Tibial artery (tissue), 4 donors: ENCODE measurements around the gene IL17RA.

Source experiments
- DNase-seq, 2 donors: peaks; one replicate each; pipeline ENCODE4 v3.0.0-alpha.2; 2019
- H3K27ac ChIP-seq, 2 donors: fragments of 200-600 bp; sonication (generic) in 1 of 2; 1 replicate in 1 of 2; 2 replicates in 1 of 2; pipeline ENCODE4 v1.5.1; 2018 to 2019; ENCODE audit warnings: mild to moderate bottlenecking in 1 of 2
- H3K27me3 ChIP-seq, 2 donors: fragments of 200-600 bp; sonication (generic) in 1 of 2; one replicate each; pipeline versions ENCODE4 v1.5.1 to v1.6.0; 2016 to 2019
- H3K36me3 ChIP-seq, 3 donors: fragments of 200-600 bp; sonication (generic) in 2 of 3; one replicate each; pipeline ENCODE4 v1.5.1; 2016 to 2019; ENCODE audit warnings: mild to moderate bottlenecking in 2 of 3
- H3K4me1 ChIP-seq, 4 donors: fragments of 200-600 bp; sonication (generic) in 2 of 4; 1 replicate in 3 of 4; 2 replicates in 1 of 4; pipeline ENCODE4 v1.5.1; 2016 to 2019
- H3K4me3 ChIP-seq, 2 donors: fragments of 200-600 bp; sonication (generic) in 1 of 2; 1 replicate in 1 of 2; 2 replicates in 1 of 2; pipeline ENCODE4 v1.5.1; 2018 to 2019; ENCODE audit warnings: mild to moderate bottlenecking in 2 of 2
- H3K9me3 ChIP-seq, 3 donors: fragments of 200-600 bp; sonication (generic) in 1 of 3; one replicate each; pipeline ENCODE4 v1.5.1; 2016 to 2019
- CTCF ChIP-seq, 2 experiments: fragments of 200-600 bp in 1 of 2; fragments of 450-650 bp in 1 of 2; IDR thresholded peaks; one replicate each; pipeline ENCODE4 v1.5.1; 2017 to 2019; ENCODE audit warnings: antibody characterized with exemption in 2 of 2, mild to moderate bottlenecking in 1 of 2, moderate library complexity in 1 of 2
- intact Hi-C: fragments of 100-400 bp; cut with DNase I; formaldehyde crosslinking; loops from one replicate; pipeline ENCODE4 v1.15.0; 2023; ENCODE audit warnings: low total_unique reads

IL17RA gene

GRCh38 chr22:17138513-17138912 is 53.7 kb downstream of the IL17RA start:
- Histone ChIP-seq H3K36me3 (peaks cover 36 to 78% (median 55%) of the 10 kb centered on the region in 3 donors), H3K27ac (no peak overlapping the region), H3K4me1 (no peaks in the 10 kb centered on the region), H3K9me3 (no peaks in the 10 kb centered on the region), H3K27me3 (no peaks in the 10 kb centered on the region), H3K4me3 (no peak overlapping the region)
- intact Hi-C loops, result no loop called here
- TF ChIP-seq CTCF (IDR thresholded peaks at IDR 0.05), result no peak
- peak in 1 of 2 donors; percentile 35 for DNase-seq

GRCh38 chr22:17140022-17140421 is 55.2 kb downstream of the IL17RA start:
- Histone ChIP-seq H3K9me3 (no peaks in the 10 kb centered on the region), H3K27ac (no peak overlapping the region), H3K27me3 (no peaks in the 10 kb centered on the region), H3K4me3 (no peak overlapping the region), H3K4me1 (no peaks in the 10 kb centered on the region), H3K36me3 (peaks cover 37 to 93% (median 64%) of the 10 kb centered on the region in 3 donors)
- TF ChIP-seq CTCF (IDR thresholded peaks at IDR 0.05), result no peak
- intact Hi-C loops, result no loop called here
- peak in 1 of 2 donors; percentile 16 for DNase-seq

- Histone ChIP-seq H3K36me3 (peaks cover 37 to 95% (median 72%) of the 10 kb centered on the region in 3 donors), H3K4me3 (no peak overlapping the region), H3K27me3 (no peaks in the 10 kb centered on the region), H3K9me3 (no peaks in the 10 kb centered on the region), H3K4me1 (no peaks in the 10 kb centered on the region), H3K27ac (no peak overlapping the region)
- peak in 1 of 2 donors; percentile 46 for DNase-seq
- intact Hi-C loops, result no loop called here
- no peak for TF ChIP-seq CTCF (IDR thresholded peaks at IDR 0.05)
These were observed 56.3 kb downstream of the IL17RA start for GRCh38 chr22:17140826-17141766.

- H3K36me3 ChIP-seq, result peaks cover 30 to 89% (median 66%) of the 10 kb centered on the region in 3 donors
- no peak overlapping the region for H3K4me3 ChIP-seq
- no peaks in the 10 kb centered on the region for H3K9me3 ChIP-seq
- intact Hi-C loops, result no loop called here
- H3K27me3 ChIP-seq, result no peaks in the 10 kb centered on the region
- no peak for TF ChIP-seq CTCF (IDR thresholded peaks at IDR 0.05)
- DNase-seq, result peak in 1 of 2 donors; percentile 38
- H3K4me1 ChIP-seq, result no peaks in the 10 kb centered on the region
- no peak overlapping the region for H3K27ac ChIP-seq
These were observed 58.3 kb downstream of the IL17RA start for GRCh38 chr22:17143101-17143500.

DNA sequence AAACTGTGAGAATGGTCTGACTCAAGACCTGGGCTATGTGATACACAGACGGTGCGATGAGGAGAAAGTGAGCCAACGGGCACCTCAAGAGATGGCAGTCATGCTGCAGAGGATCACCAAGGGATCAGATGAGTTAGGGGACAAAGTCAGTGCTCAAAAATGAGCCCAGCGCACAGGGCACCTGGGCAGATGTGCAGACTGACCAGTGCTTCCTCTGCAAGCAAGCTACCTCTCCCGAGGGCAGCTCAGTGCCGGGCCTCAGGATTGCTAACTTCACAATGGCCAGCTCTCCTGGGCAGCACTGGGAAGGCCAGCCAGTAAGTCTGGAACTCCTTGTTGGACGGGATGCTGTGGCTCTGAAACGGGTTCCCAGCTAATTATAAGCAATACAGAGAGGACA is 59.0 kb downstream of the IL17RA start:
- Histone ChIP-seq H3K27ac (no peak overlapping the region), H3K4me1 (no peaks in the 10 kb centered on the region), H3K27me3 (no peaks in the 10 kb centered on the region), H3K9me3 (no peaks in the 10 kb centered on the region), H3K36me3 (peaks cover 26 to 89% (median 64%) of the 10 kb centered on the region in 3 donors), H3K4me3 (no peak overlapping the region)
- intact Hi-C loops, result no loop called here
- DNase-seq, result peak in 1 of 2 donors; percentile 31
- TF ChIP-seq CTCF (IDR thresholded peaks at IDR 0.05), result no peak
